Measurements from ENCODE around the gene LPXN. TPM values are rescaled to one million over a fixed set of nuclear protein-coding genes. Genes with fewer than 3 reads are reported as not detected.

Gene LPXN
- total RNA-seq, 4 donors from 2014 or later: 1.0 to 2.2 (median 1.9) TPM

GRCh38 chr11:58597486-58598144 is 22.0 kb upstream of the LPXN start:
- no peak for DNase-seq
- no peaks in the 10 kb centered on the region for H3K9me3 ChIP-seq
- in situ Hi-C loops (cut with MboI; ENCODE audit: low sequenced_read_pairs in 4 of 4): loop anchor here in 2 of 4 donors (25.0 kb wide), 2 partner anchors 885 to 935 kb away; partner anchors contain the start of genes CLP1 (in 1 of the 2), MED19 (in 1 of the 2), TMX2 (in 1 of the 2) and ZDHHC5 (in 1 of the 2)
- no peak overlapping the region for H3K27ac ChIP-seq
- no peaks in the 10 kb centered on the region for H3K36me3 ChIP-seq
- ATAC-seq: no peak
- H3K4me1 ChIP-seq: peaks cover 63 to 73% of the 10 kb centered on the region in 2 donors
- H3K4me3 ChIP-seq: no peak overlapping the region
- TF ChIP-seq POLR2A (IDR thresholded peaks at IDR 0.05) (no peak), CTCF (IDR thresholded peaks at IDR 0.05 in 4 of 5, conservative IDR thresholded peaks at IDR 0.05 in 1 of 5) (no peak)
- intact Hi-C loops (cut with DNase I; ENCODE audit: low total_unique reads): loop anchor here (2.0 kb wide), 1 partner anchor 29 kb away; no protein-coding TSS in a partner anchor
- H3K27me3 ChIP-seq: no peaks in the 10 kb centered on the region

- H3K27me3 ChIP-seq: no peaks in the 10 kb centered on the region
Observed at GRCh38 chr11:58596621-58597020, 21.0 kb upstream of the LPXN start.

GRCh38 chr11:58594826-58595225 is 19.2 kb upstream of the LPXN start:
- TF ChIP-seq POLR2A (IDR thresholded peaks at IDR 0.05) (no peak), CTCF (IDR thresholded peaks at IDR 0.05 in 4 of 5, conservative IDR thresholded peaks at IDR 0.05 in 1 of 5) (no peak)
- ATAC-seq: no peak
- DNase-seq: no peak
- H3K27me3 ChIP-seq: no peaks in the 10 kb centered on the region
- H3K36me3 ChIP-seq: no peaks in the 10 kb centered on the region
- peaks cover 54 to 67% of the 10 kb centered on the region in 2 donors for H3K4me1 ChIP-seq
- in situ Hi-C loops (cut with MboI; ENCODE audit: low sequenced_read_pairs in 4 of 4): loop anchor here in 2 of 4 donors (25.0 kb wide), 2 partner anchors 883 to 933 kb away; partner anchors contain the start of genes CLP1 (in 1 of the 2), MED19 (in 1 of the 2), TMX2 (in 1 of the 2) and ZDHHC5 (in 1 of the 2)
- no peak overlapping the region for H3K4me3 ChIP-seq
- intact Hi-C loops (cut with DNase I; ENCODE audit: low total_unique reads): no loop called here
- H3K9me3 ChIP-seq: no peaks in the 10 kb centered on the region
- H3K27ac ChIP-seq: no peak overlapping the region

More at GRCh38 chr11:58596621-58597020, 21.0 kb upstream of the LPXN start:
- TF ChIP-seq POLR2A (IDR thresholded peaks at IDR 0.05) (no peak), CTCF (IDR thresholded peaks at IDR 0.05 in 4 of 5, conservative IDR thresholded peaks at IDR 0.05 in 1 of 5) (no peak)
- DNase-seq (no peak), ATAC-seq (no peak)
- peaks cover 66 to 79% of the 10 kb centered on the region in 2 donors for H3K4me1 ChIP-seq
- H3K4me3 ChIP-seq: no peak overlapping the region
- intact Hi-C loops (cut with DNase I; ENCODE audit: low total_unique reads) (loop anchor here (2.0 kb wide), 1 partner anchor 30 kb away; no protein-coding TSS in a partner anchor), in situ Hi-C loops (cut with MboI; ENCODE audit: low sequenced_read_pairs in 4 of 4) (loop anchor here in 2 of 4 donors (25.0 kb wide), 2 partner anchors 884 to 934 kb away; partner anchors contain the start of genes CLP1 (in 1 of the 2), MED19 (in 1 of the 2), TMX2 (in 1 of the 2) and ZDHHC5 (in 1 of the 2))
- no peaks in the 10 kb centered on the region for H3K36me3 ChIP-seq
- H3K9me3 ChIP-seq: no peaks in the 10 kb centered on the region
- H3K27ac ChIP-seq: no peak overlapping the region

GRCh38 chr11:58592760-58593472 is 17.3 kb upstream of the LPXN start:
- intact Hi-C loops (cut with DNase I; ENCODE audit: low total_unique reads): no loop called here
- Histone ChIP-seq H3K4me1 (peaks cover 47 to 54% of the 10 kb centered on the region in 2 donors), H3K36me3 (no peaks in the 10 kb centered on the region), H3K4me3 (no peak overlapping the region), H3K27ac (no peak overlapping the region), H3K9me3 (no peaks in the 10 kb centered on the region), H3K27me3 (no peaks in the 10 kb centered on the region)
- peak in 1 of 2 donors; percentile 15 for DNase-seq
- in situ Hi-C loops (cut with MboI; ENCODE audit: low sequenced_read_pairs in 4 of 4): loop anchor here in 2 of 4 donors (25.0 kb wide), 2 partner anchors 881 to 931 kb away; partner anchors contain the start of genes CLP1 (in 1 of the 2), MED19 (in 1 of the 2), TMX2 (in 1 of the 2) and ZDHHC5 (in 1 of the 2)
- TF ChIP-seq POLR2A (IDR thresholded peaks at IDR 0.05) (no peak), CTCF (IDR thresholded peaks at IDR 0.05 in 4 of 5, conservative IDR thresholded peaks at IDR 0.05 in 1 of 5) (no peak)
- ATAC-seq: no peak
